Activated T-cell treated with anti-CD3 and anti-CD28 coated beads for 24 hours (primary cell): ENCODE data around the gene GRID1.
"Not testable (repeated sequence)": the region's sequence is repeated elsewhere in the genome, so short reads cannot be mapped to it uniquely, and the experiment has no call there.

Source experiments
- DNase-seq: peaks from one replicate; pipeline ENCODE4 v3.0.0-alpha.2; 2020; ENCODE audit warnings: low read depth

Gene GRID1

DNA sequence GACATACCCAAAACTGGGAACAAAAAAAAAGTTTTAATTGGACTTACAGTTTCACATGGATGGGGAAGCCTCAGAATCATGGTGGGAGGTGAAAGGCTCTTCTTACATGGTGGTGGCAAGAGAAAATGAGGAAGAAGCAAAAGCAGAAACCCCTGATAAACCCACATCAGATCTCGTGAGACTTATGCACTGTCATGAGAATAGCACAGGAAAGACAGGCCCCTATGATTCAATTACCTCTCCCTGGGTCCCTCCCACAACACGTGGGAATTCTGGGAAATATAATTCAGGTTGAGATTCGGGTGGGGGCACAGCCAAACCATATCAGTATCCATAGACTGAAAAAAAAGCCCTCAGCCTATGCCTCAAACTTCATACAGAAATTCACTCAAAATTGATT, 647.2 kb downstream of the GRID1 start:
- DNase-seq = no peak

GRCh38 chr10:85713885-85714284, 652.7 kb downstream of the GRID1 start:
- DNase-seq = no peak

DNA sequence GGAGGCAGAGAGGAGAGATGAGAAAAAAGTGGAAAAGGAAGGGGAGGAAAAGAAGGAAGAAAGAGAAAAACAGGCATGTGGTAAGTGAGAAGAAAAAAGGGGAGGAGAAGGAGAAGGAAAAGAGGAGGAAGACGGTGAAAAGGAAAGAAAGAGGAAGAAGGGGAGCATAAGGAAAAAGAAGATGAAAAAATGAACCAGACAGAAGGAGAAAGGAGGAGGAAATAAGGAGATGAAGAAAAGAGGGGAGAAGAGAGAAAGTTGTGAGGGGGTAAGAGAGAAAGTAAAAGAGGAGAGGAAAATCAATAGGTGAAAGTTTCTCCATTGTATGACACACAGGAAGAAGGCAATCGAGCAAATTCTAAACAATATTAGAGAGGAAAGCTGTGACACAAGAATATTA, 663.8 kb downstream of the GRID1 start:
- DNase-seq = no peak

DNA sequence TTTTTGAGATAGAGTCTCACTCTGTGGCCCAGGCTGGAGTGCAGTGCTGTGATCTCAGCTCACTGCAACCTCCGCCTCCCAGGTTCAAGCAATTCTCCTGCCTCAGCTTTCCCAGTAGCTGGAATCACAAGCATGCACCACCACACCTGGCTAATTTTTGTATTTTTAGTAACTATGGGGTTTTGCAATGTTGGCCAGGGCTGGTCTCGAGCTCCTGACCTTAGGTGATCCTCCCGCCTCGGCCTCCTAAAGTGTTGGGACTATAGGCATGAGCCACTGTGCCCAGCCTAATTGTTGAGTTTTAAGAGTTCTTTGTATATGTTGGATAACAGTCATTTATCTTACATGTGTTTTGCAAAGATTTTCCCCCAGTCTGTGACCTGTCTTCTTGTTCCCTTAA, 667.5 kb downstream of the GRID1 start:
- DNase-seq = not testable (repeated sequence)

DNA sequence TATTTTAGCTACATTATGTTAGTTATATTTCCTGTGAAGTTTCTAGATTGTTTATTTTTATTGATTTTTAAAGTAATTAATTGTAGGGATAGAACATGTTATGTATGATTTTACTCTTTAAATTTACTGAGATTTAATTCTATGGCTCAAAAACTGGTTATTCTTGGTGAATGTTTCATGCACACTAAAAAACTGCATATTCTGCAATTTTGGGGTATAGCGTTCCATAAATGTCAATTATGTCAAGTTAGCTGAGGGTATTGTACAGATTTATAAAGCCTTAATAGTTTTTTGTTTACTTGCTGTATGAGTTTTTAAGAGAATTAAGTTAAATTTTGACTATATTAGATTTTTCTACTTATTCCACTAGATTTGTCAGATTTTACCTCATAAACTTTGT, 669.7 kb downstream of the GRID1 start:
- DNase-seq = no peak

GRCh38 chr10:85682621-85683020, 684.0 kb downstream of the GRID1 start:
- no peak for DNase-seq

- DNase-seq = no peak
These were observed 686.9 kb downstream of the GRID1 start for GRCh38 chr10:85679710-85680109.

DNA sequence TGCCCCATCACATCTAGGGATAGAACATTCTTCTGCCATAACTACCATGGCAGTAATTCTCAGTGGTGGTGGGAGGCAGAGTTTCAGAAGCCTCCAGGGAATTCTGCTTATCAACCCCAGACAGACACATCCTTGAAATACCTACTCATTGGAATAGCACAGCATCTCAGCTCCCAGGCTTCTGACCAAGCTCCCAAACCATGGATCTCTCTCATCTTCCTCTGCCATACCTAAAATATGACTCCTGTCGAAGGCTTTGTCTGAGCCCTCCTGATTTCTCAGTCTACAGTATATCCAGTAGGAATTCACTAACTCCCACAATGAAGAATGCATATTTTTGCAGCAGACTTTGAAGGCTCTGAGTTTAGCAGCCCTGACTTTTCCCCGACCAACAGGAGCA, 687.5 kb downstream of the GRID1 start:
- DNase-seq = no peak

DNA sequence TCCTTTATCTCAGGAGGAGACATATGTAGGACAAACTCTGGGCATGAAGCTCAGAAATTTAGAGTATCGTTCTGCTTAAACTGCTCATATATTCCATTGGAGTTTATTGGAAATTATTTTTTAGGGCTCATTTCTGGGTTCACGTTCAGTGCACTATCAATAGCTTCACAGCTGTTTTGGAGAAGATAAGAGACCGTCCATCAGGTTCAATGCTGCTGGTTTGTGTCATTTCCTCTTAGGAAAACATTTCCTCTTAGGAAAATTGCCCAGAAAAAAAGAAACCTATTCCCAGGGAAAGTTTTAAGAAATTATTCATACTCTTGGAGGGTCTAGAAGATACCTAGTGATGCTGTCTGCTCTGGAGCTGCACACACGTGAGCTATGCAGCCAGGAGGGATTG, 691.7 kb downstream of the GRID1 start:
- no peak for DNase-seq

DNA sequence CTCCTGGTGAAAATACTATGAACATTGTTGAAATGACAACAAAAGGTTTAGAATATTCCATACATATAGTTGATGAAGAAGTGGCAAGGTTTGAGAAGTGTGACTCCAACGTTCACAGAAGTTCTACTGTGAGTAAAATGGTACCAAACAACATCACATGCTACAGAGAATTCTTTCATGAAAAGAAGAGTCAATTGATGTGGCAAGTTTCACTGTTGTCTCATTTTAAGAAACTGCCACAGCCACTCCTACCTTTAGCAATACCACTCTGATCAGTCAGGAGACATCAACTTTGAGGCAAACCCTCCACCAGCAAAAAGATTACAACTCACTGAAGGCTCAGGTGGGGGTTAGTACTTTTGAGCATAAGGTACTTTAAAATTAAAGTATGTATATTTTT, 693.3 kb downstream of the GRID1 start:
- DNase-seq = no peak

DNA sequence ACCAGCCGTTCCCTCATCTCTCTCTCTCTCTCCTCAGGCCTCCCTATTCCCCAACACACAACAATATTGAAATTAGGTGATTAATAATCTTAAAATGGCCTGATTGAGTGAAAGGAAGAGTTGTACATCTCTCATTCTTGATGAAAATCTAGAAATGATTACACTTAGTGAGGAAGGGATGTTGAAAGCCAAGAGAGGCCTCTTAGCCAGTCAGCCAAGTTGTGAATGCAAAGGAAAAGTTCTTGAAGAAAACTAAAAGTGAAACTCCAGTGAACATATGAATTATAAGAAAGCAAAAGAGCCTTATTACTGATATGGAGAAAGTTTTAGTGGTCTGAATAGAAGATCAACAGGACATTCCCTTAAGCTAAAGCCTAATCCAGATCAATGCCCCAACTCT, 695.1 kb downstream of the GRID1 start:
- no peak for DNase-seq

- no peak for DNase-seq
These were observed 698.1 kb downstream of the GRID1 start for GRCh38 chr10:85668522-85668921.

GRCh38 chr10:85667638-85668233, 698.9 kb downstream of the GRID1 start:
- no peak for DNase-seq

- no peak for DNase-seq
These were observed 699.6 kb downstream of the GRID1 start for GRCh38 chr10:85666987-85667386.

DNA sequence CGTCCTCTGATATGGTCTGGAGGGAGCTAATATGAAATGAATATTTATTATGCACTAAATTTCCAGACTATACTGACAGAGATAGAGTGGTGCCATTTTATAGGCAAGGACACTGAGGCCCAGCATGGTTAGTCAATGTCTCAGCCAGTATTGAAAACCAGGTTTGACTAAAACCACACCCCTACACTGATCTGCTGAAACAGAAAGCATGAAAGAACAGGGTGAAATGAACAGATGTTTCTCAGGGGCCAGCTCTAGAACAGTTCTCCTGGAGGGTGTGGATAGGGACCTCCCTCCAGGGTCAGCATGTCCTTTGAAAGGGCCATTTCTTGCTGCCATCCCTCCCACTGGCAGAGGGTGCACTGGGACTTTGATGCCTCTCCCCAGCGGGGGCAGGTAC, 700.5 kb downstream of the GRID1 start:
- no peak for DNase-seq

DNA sequence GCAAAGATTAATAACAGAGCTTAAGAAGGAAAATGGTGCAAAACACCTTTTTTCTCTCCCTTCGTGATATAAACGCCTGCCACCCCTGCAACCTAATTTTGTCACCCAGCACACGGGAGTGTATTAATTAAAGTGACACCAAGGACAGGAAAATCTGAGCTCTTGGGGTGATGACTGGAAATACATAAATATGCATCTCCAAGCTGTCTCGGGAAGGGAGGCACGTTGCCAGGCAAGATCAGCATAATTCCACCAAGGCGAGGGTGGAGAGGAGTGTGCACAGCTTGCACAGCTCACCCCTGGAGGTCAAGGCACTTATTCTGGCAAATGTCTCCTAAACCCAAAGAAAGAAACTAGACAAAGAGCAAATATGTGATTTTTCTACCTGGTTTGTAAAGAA, 700.9 kb downstream of the GRID1 start:
- DNase-seq = no peak

- DNase-seq = no peak
These were observed 701.5 kb downstream of the GRID1 start for GRCh38 chr10:85665078-85665477.

GRCh38 chr10:85661123-85661522, 705.5 kb downstream of the GRID1 start:
- DNase-seq = no peak

DNA sequence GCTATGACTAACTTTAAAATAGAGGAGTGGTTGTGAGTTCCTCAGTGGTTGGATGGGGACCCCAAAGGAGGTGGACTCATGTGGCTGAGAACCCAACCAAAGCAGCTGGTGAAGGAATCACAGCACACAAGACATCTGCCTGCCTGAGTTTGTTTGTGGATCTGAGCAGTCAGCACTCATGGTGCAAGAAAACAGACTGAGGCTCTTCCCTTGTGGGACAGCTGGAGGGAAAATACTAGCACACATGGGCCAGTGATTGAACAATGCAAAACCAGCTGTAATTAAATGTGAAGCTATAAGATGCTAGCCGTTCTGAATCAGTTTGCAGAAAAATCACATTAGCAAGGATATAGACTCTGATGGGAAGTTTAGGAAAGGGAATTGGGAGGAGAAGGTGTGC, 707.3 kb downstream of the GRID1 start:
- DNase-seq = no peak

DNA sequence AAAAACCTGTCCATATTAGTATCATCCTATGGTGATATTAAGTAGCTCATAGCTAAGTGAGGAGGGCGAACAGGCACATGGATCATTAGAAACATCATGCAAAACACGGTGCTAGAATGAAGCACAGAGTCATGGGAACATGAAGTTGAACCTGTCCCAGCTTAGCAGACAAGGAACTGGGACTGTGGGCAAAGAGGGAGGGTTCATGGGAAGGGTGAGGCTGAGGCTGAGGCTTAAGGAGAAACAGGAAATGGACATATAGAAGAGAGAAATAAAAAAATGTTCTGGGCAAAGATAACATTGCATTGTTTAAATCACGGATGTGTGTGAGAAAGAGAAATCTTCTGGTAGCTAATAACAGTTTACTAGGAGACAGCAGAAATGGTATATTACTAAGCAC, 708.1 kb downstream of the GRID1 start:
- DNase-seq = no peak

- no peak for DNase-seq
These were observed 709.0 kb downstream of the GRID1 start for GRCh38 chr10:85657476-85658113.

DNA sequence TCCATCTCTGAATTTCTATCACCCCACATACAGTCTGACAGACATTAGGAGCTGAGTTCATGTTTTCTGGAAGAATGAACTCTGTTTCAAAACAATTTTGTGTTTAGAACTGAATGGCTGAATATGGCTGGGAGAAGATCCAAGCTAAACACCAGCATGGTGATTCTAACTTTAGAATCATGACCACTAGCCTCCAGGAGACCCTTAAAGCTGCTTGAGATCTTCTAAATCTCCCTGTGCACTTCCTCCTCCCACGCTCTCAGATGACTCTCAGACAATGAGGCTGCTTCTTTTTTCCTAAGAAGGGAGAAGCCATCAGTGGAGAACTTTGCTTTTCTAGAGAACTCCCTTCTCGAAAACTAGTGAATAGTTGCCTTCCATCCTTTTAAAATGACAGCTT, 711.2 kb downstream of the GRID1 start:
- DNase-seq = no peak

DNA sequence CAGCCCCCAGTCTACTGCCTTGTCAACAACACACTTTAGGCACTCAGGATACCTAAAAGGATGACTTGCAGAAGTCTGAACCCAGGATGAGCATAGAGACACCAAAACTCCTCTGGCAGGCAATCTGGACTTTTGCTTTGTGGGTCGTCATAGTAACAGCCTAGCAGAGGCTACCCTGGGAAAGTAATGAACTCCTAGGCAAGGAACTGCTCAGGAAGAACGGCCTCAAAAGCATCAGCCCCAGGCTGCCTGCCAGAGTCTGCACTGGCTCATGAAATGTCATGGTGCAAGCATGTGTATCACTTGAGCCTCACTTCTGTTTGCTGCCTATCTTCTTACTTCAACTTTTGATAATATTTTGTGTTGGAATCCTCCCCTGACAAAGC, 715.1 kb downstream of the GRID1 start:
- no peak for DNase-seq

DNA sequence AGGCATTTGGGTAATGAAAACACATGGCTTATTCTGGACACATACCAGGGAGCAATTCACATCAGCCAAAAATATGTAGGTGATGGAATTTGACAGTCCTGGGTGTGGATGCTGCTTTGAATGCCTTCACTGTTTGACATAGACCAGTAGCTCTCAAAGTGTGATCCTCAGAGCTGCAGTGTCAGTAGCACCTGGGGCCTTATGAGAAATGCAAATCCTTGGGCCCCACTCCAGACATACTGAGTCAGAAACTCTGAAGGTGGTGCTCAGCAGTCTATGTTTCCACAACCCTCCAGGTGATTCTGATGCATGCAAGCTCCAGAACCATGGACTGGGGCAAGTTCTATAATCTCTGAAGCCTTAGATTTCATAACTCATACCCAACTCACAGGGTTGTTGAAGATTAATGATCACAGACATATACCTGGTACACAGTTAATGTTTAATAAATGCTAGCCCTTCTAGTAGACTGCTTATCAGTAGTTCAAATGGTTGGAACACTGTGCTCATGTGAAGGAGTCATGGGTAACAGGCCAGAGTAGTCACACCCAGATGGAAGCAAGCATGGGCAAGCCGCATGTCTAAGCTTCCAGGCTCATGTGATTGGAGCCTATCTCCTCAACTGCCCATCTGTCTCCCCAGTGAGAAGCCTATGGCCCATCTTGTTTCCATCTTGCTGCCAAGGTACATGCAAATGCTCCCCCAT, 715.7 kb downstream of the GRID1 start:
- no peak for DNase-seq
